ENCODE data around the gene NHERF2. TPM values are rescaled to one million over a fixed set of nuclear protein-coding genes. Genes with fewer than 3 reads are reported as not detected.

Gene NHERF2
- polyA plus RNA-seq, 3 donors from 2014 or later, result 0.54 to 1.4 TPM; not detected in 1

- H3K4me3 Mint-ChIP-seq, result no peak overlapping the region
- H3K4me1 Mint-ChIP-seq, result no peaks in the 10 kb centered on the region
- DNase-seq, result no peak
- no peak overlapping the region for H3K27ac Mint-ChIP-seq
- peaks cover 0 to 4% (median 0%) of the 10 kb centered on the region in 3 donors for H3K36me3 Mint-ChIP-seq
- H3K9me3 Mint-ChIP-seq, result no peaks in the 10 kb centered on the region
- H3K27me3 Mint-ChIP-seq (ENCODE audit: low read depth in 3 of 3), result peaks cover 2 to 3% (median 2%) of the 10 kb centered on the region in 3 donors
Measured at GRCh38 chr16:2081201-2082084, 54.7 kb downstream of the NHERF2 start.

DNA sequence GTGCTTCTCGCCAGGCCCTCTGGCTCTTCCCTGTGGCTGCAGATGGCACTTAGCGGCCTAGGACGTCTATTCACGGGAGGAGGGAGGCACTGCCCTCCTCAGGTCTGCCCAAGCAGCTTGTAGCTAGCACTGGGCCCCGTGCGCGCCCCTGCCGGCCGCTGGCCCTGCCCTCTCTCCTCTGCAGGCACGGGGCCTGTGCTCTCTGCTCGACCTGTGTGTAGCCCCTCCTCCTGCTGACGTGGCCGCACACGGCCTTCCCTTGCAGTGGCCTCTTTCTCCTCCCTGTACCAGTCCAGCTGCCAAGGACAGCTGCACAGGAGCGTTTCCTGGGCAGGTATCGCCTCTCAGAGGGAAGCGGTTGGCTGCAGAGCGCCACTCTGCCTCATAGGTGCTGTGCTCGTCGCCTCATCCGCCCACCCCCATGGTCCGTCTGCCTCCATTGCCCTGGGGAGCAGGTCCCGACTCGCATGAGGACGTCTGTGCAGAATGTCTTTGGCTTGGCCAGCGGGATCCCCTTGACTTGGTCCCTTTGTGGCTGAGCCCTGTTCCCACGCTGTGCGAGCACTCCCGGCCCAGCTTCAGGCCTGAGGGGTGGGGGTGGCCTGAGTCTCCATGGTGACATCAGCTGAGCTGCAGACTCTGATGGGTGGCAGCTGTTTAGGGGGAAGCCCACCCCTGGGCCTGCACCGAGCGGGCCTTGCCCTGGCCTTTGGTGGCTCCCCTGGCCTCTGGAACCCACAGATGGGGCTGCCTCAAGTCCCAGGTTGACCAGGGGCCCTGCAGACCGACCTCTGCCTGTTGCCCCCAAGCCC, 55.7 kb downstream of the NHERF2 start:
- no peak overlapping the region for H3K4me3 Mint-ChIP-seq

GRCh38 chr16:2082983-2083364, 56.3 kb downstream of the NHERF2 start:
- peaks cover 0 to 3% (median 2%) of the 10 kb centered on the region in 3 donors for H3K27me3 Mint-ChIP-seq (ENCODE audit: low read depth in 3 of 3)
- H3K9me3 Mint-ChIP-seq, result no peaks in the 10 kb centered on the region
- H3K4me3 Mint-ChIP-seq, result no peak overlapping the region
- no peak for DNase-seq
- H3K36me3 Mint-ChIP-seq, result no peaks in the 10 kb centered on the region
- no peak overlapping the region for H3K27ac Mint-ChIP-seq
- no peaks in the 10 kb centered on the region for H3K4me1 Mint-ChIP-seq

More for the DNA sequence above, 55.7 kb downstream of the NHERF2 start:
- H3K27ac Mint-ChIP-seq, result no peak overlapping the region
- peaks cover 0 to under 1% (median 0%) of the 10 kb centered on the region in 3 donors for H3K36me3 Mint-ChIP-seq
- no peaks in the 10 kb centered on the region for H3K4me1 Mint-ChIP-seq
- no peaks in the 10 kb centered on the region for H3K9me3 Mint-ChIP-seq
- H3K27me3 Mint-ChIP-seq (ENCODE audit: low read depth in 3 of 3), result peaks cover under 1 to 3% (median 2%) of the 10 kb centered on the region in 3 donors
- no peak for DNase-seq

GRCh38 chr16:2083409-2083808, 56.7 kb downstream of the NHERF2 start:
- peaks cover 0 to 3% (median 2%) of the 10 kb centered on the region in 3 donors for H3K27me3 Mint-ChIP-seq (ENCODE audit: low read depth in 3 of 3)
- H3K27ac Mint-ChIP-seq, result no peak overlapping the region
- no peak for DNase-seq
- H3K4me1 Mint-ChIP-seq, result no peaks in the 10 kb centered on the region
- H3K36me3 Mint-ChIP-seq, result no peaks in the 10 kb centered on the region
- no peak overlapping the region for H3K4me3 Mint-ChIP-seq
- no peaks in the 10 kb centered on the region for H3K9me3 Mint-ChIP-seq

- H3K27me3 Mint-ChIP-seq (ENCODE audit: low read depth in 3 of 3), result peaks cover 0 to 3% (median 2%) of the 10 kb centered on the region in 3 donors
- H3K4me1 Mint-ChIP-seq, result no peaks in the 10 kb centered on the region
- no peak overlapping the region for H3K4me3 Mint-ChIP-seq
- H3K9me3 Mint-ChIP-seq, result no peaks in the 10 kb centered on the region
- DNase-seq, result no peak
- H3K27ac Mint-ChIP-seq, result no peak overlapping the region
- H3K36me3 Mint-ChIP-seq, result peaks cover 0 to 2% (median 0%) of the 10 kb centered on the region in 3 donors
Measured at GRCh38 chr16:2083876-2084780, 57.4 kb downstream of the NHERF2 start.

DNA sequence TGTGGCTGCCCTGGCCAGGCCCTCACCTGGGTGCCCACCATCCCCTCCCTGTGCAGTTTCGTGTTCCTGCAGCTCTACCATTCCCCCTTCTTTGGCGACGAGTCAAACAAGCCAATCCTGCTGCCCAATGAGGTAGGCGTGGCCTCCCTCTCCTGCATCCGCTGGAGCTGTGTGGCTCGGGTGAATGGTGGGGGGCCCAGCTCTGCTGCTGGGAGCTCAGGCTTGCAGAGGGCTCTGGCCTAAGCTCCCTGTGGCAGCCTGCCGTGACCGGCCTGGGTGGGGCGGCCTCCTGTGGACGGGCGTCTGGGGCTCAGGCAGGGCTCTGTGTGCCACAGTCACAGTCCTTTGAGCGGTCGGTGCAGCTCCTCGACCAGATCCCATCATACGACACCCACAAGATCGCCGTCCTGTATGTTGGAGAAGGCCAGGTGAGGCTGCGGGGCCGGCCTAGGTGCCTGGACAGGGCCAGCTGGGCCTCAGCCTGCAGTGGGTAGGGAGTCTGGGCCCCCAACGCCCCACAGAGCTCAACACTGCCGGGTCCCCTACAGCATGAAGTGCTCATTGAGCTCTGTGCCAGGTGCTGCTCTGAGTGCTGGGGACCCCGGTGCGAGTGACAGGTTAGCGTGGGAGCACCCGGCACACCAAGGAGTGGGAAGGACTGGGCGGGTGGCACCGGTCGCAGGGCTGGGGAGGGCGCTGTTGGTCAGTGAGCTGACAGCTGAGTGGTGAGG, 58.4 kb downstream of the NHERF2 start:
- Mint-ChIP-seq H3K36me3 (peaks cover 0 to 4% (median 0%) of the 10 kb centered on the region in 3 donors), H3K4me1 (no peaks in the 10 kb centered on the region), H3K9me3 (no peaks in the 10 kb centered on the region), H3K27ac (no peak overlapping the region), H3K27me3 (ENCODE audit: low read depth in 3 of 3) (peaks cover 0 to 3% (median 2%) of the 10 kb centered on the region in 3 donors), H3K4me3 (no peak overlapping the region)
- DNase-seq, result no peak

DNA sequence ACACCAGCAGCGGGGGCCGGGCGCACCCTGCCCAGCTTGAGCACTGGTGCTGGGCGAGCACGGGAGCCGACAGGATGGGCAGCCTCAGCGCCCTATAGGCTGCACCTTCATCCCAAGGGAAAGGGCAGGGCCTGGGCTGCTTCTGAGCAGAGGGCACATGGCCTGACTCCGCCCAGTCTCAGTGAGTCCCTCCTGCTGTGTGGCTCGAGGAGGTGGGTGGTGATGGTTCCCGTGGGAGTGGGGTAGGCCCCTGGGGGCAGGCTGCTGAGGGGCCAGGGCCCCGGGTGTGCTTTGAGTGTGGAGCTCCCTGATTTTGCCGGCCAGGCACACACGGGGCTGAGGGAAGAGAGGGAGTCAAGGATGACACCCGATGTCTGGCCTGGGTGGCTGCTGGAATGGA, 59.0 kb downstream of the NHERF2 start:
- no peak overlapping the region for H3K27ac Mint-ChIP-seq
- DNase-seq, result no peak
- H3K4me1 Mint-ChIP-seq, result no peaks in the 10 kb centered on the region
- peaks cover 0 to 4% (median 0%) of the 10 kb centered on the region in 3 donors for H3K36me3 Mint-ChIP-seq
- H3K9me3 Mint-ChIP-seq, result no peaks in the 10 kb centered on the region
- H3K27me3 Mint-ChIP-seq (ENCODE audit: low read depth in 3 of 3), result peaks cover 0 to 2% (median 1%) of the 10 kb centered on the region in 3 donors
- H3K4me3 Mint-ChIP-seq, result no peak overlapping the region

DNA sequence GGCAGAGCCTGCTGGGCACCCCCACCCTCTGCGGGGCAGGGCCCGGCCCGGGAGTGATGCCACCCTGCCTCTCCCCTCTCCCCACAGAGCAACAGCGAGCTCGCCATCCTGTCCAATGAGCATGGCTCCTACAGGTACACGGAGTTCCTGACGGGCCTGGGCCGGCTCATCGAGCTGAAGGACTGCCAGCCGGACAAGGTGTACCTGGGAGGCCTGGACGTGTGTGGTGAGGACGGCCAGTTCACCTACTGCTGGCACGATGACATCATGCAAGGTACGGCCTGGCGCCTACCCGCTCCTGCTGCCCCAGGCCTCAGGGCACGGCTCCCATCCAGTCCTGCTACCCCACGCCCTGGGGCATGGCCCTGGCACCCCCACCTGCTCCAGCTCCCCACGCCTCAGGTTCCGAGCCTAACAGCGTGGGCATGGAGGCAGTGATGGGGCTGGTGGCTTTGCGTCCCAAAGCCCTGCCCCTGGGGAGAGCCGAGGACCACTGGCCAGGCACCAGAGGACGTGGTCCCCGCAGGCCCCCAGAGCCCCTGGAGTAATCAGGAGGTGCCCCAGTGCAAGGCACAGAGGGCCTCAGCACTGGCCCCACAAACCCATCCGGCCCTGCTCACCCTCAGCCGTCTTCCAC, 59.5 kb downstream of the NHERF2 start:
- Mint-ChIP-seq H3K27ac (no peak overlapping the region), H3K9me3 (no peaks in the 10 kb centered on the region), H3K4me3 (no peak overlapping the region), H3K27me3 (ENCODE audit: low read depth in 3 of 3) (peaks cover 0 to 2% (median 1%) of the 10 kb centered on the region in 3 donors), H3K4me1 (no peaks in the 10 kb centered on the region), H3K36me3 (peaks cover 0 to 4% (median 0%) of the 10 kb centered on the region in 3 donors)
- DNase-seq, result no peak

DNA sequence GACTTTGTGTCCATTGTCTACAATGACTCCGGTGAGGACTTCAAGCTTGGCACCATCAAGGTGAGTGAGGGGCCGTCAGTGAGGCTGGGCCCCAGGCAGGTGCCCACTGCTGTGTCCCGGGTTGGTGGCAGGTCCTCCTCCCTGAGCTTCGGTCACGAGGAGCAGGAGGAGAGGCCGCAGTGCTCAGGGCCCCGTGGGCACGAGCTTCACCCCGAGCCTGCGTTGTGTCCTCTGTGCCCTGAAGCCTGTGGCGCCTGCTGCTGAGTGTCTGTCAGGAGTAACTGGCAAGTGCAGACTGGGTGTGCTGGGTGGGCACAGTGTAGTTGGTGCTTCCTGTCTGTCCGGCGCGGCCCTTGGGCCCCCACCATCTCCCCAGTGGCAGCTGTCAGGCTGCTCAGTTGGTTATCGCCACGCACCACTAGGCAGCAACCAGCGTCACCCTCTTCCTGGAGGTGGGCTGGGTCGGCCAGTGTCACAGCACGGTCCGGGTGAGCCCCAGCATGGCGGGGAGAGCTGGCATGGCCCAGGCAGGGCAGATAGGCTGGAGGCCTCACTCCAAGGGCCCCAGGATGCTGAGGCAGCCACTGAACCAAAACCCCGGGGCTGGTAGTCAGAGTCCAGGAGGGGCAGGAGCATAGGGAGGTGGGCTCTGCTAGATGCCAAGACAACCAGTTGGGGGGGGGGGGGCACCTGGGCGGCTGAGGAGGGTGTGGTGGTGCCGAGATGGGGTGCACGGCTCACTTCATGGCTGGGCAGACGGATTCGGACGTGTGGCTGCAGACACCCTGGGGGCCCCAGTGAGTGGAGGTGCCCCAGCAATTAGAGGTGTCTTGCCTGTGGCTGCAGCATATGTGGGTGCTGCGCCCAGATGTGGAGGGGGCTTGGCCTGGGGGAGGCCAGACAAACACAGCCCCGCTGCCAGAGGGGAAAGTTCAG, 60.4 kb downstream of the NHERF2 start:
- Mint-ChIP-seq H3K4me3 (no peak overlapping the region), H3K4me1 (no peaks in the 10 kb centered on the region), H3K9me3 (no peaks in the 10 kb centered on the region), H3K27ac (peak overlapping the region in 1 of 6 donors; percentile 28), H3K36me3 (peaks cover 0 to 4% (median 0%) of the 10 kb centered on the region in 3 donors), H3K27me3 (ENCODE audit: low read depth in 3 of 3) (peaks cover 0 to 2% (median 1%) of the 10 kb centered on the region in 3 donors)
- DNase-seq, result no peak

DNA sequence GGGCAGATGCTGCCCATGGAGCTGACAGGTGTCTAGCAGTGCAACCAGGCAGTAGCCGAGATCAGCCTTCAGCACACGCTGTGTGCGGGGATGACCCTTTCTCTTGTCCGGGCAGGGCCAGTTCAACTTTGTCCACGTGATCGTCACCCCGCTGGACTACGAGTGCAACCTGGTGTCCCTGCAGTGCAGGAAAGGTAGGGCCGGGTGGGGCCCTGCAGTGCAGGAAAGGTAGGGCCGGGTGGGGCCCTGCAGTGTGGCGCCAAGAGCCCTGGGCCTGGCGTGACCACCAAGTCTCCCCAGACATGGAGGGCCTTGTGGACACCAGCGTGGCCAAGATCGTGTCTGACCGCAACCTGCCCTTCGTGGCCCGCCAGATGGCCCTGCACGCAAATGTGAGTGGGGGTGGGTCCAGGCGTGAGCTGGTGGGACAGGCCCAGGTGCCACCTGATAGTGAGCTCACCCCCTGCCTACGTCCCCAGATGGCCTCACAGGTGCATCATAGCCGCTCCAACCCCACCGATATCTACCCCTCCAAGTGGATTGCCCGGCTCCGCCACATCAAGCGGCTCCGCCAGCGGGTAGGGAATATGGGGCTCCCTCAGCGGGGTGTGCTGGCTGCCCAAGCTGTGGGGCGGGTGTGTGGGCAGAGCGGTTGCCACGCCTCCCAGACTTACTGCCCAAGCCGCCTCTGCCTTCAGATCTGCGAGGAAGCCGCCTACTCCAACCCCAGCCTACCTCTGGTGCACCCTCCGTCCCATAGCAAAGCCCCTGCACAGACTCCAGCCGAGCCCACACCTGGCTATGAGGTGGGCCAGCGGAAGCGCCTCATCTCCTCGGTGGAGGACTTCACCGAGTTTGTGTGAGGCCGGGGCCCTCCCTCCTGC, 61.3 kb downstream of the NHERF2 start:
- peaks cover 0 to 2% (median 0%) of the 10 kb centered on the region in 3 donors for H3K27me3 Mint-ChIP-seq (ENCODE audit: low read depth in 3 of 3)
- DNase-seq, result no peak
- no peak overlapping the region for H3K4me3 Mint-ChIP-seq
- H3K27ac Mint-ChIP-seq, result no peak overlapping the region
- H3K36me3 Mint-ChIP-seq, result peaks cover 0 to 4% (median 0%) of the 10 kb centered on the region in 3 donors
- no peaks in the 10 kb centered on the region for H3K9me3 Mint-ChIP-seq
- no peaks in the 10 kb centered on the region for H3K4me1 Mint-ChIP-seq
